A673 (cell line): ENCODE measurements around the gene FCER1G. TPM values are rescaled to one million over a fixed set of nuclear protein-coding genes. Genes with fewer than 3 reads are reported as not detected.

Experiments
- BruUV-seq: library from RNA; stranded (reverse); fragments of 400-500 nt; replicated peaks from 2 replicates; lab custom pipeline; 2021; lab: Mats Ljungman, UMichigan
- CTCF ChIA-PET: fragments of 300-600 bp; sonication (Branson Sonifier 250); formaldehyde crosslinking; loops from one replicate; lab custom pipeline; 2022; ENCODE audit warnings: antibody characterized with exemption; lab: Charles Lee
- POLR2A ChIA-PET: fragments of 300-600 bp; sonication (Branson Sonifier 250); formaldehyde crosslinking; loops from one replicate; lab custom pipeline; 2022; ENCODE audit warnings: antibody characterized with exemption; ENCODE audit not compliant: low non-redundant PET; lab: Charles Lee
- DNase-seq: peaks from one replicate; pipeline ENCODE4 v3.0.0-alpha.2; 2015; ENCODE audit warnings: low spot score
- H3K27ac ChIP-seq: fragments of 200-600 bp; sonication (generic); 2 replicates; pipeline ENCODE4 v1.5.1; 2016; ENCODE audit warnings: mixed run types, low read depth, mild to moderate bottlenecking, mixed read lengths, antibody characterized with exemption, low read length; ENCODE audit not compliant: poor library complexity, severe bottlenecking
- H3K27me3 ChIP-seq: fragments of 200-600 bp; sonication (generic); replicated peaks from 2 replicates; pipeline ENCODE4 v1.6.1; 2017; ENCODE audit warnings: mixed run types, low read depth, mild to moderate bottlenecking, mixed read lengths, antibody characterized with exemption, low read length; ENCODE audit not compliant: insufficient read depth, poor library complexity
- H3K36me3 ChIP-seq: fragments of 200-600 bp; sonication (generic); 2 replicates; pipeline ENCODE4 v1.6.1; 2016; ENCODE audit warnings: mixed run types, mild to moderate bottlenecking, mixed read lengths, antibody characterized with exemption, low read length; ENCODE audit not compliant: insufficient read depth, poor library complexity, severe bottlenecking
- H3K4me1 ChIP-seq: fragments of 200-600 bp; sonication (generic); 2 replicates; pipeline ENCODE4 v1.6.1; 2017; ENCODE audit warnings: mixed run types, mild to moderate bottlenecking, mixed read lengths, antibody characterized with exemption, low read length; ENCODE audit not compliant: insufficient read depth, poor library complexity, severe bottlenecking
- H3K4me3 ChIP-seq: fragments of 200-600 bp; sonication (generic); 2 replicates; pipeline ENCODE4 v1.5.1; 2016; ENCODE audit warnings: low read depth, mixed run types, mild to moderate bottlenecking, mixed read lengths, low read length; ENCODE audit not compliant: poor library complexity, severe bottlenecking
- H3K9me3 ChIP-seq: fragments of 200-600 bp; sonication (generic); 2 replicates; pipeline ENCODE4 v1.6.1; 2016; ENCODE audit warnings: mixed run types, low read depth, mild to moderate bottlenecking, mixed read lengths, antibody characterized with exemption, low read length; ENCODE audit not compliant: poor library complexity, severe bottlenecking
- CTCF ChIP-seq: fragments of 300-800, 200-600 bp; sonication (generic); conservative IDR thresholded peaks from 2 replicates; pipeline ENCODE4 v1.5.1; 2017; ENCODE audit warnings: low read depth, mild to moderate bottlenecking, antibody characterized with exemption, low read length, moderate library complexity, mixed read lengths
- EZH2 ChIP-seq: fragments of 200-600 bp; sonication (generic); IDR thresholded peaks from 2 replicates; pipeline ENCODE4 v1.6.1; 2017; ENCODE audit warnings: borderline replicate concordance, low read depth, mild to moderate bottlenecking, mixed read lengths, antibody characterized with exemption, low read length; ENCODE audit not compliant: poor library complexity, severe bottlenecking
- intact Hi-C: fragments of 100-400 bp; cut with micrococcal nuclease; formaldehyde crosslinking; loops from one replicate; pipeline ENCODE4 v1.10.0; 2022; ENCODE audit not compliant: unreplicated experiment
- total RNA-seq: library from RNA; stranded (reverse); gene quantifications from 2 replicates; pipeline ENCODE4 v1.2.3, GENCODE V29; 2021

FCER1G gene
- total RNA-seq, 1 experiment from 2014 or later: 1.5 TPM

DNA sequence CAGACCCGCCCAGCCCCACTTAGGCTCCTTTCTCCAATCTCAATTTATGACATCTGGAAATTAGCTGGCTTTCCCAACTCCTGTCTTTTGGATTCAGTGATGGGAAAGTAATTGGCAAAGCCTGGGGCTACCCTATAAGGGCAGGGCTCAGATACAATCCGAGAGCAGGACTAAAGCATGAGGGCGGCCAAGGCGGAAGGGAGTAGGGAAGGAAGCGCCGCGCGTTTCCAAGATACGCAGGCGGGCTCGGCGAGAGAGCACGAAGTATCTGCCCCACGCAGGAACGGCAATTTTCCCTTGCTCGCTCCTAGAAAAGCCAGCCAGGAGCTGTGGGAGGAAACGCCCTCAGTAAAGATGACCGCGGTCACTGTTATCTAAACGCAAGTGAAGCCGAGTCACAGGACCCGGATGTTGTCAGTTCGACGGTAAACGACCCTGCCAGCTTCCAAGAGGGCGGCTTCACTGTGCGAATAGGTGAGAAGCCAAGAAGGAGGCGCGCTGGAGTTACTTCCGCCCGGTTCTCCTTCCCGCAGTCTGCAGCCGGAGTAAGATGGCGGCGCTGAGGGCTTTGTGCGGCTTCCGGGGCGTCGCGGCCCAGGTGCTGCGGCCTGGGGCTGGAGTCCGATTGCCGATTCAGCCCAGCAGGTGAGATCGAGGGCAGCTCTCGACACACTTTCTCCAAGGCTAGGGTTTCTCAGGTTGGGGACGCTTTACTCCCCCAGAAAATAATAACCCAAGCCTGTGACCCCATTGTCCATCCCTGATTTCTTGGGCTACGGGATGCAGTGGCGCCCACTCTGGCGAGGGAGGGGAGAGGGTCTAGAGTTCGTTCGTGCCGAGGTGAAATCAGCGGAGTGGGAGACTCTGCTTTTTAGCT is 13.0 kb upstream of the FCER1G start, which contains the start of gene NDUFS2:
Gene NDUFS2, plus strand, starts transcription at position 532 of the 877 bp plus-strand sequence. Its CDS starts 19 bp downstream, at position 551.
- ChIA-PET POLR2A (interaction anchor here (0.6 to 1.2 kb wide), 3 partner anchors 16 to 46 kb away, joined by 4 to 5 read pairs (median 4); partner anchors contain the start of gene B4GALT3), CTCF (interaction anchor here (1.0 to 1.4 kb wide), 2 partner anchors 24 to 36 kb away, joined by 5 to 14 read pairs; partner anchors contain the start of genes PPOX and TOMM40L)
- Histone ChIP-seq H3K4me1 (peaks cover 39% of the 10 kb centered on the region), H3K9me3 (no peaks in the 10 kb centered on the region), H3K27me3 (no peaks in the 10 kb centered on the region), H3K36me3 (peaks cover 29% of the 10 kb centered on the region), H3K27ac (peak within 1 kb of the TSS; percentile 87), H3K4me3 (peak within 1 kb of the TSS; percentile 92)
- peak; percentile 100 for DNase-seq
- TF ChIP-seq CTCF (peak; percentile 48), EZH2 (no peak)
- intact Hi-C loops: no loop called here
- BruUV-seq: no TSS peak

DNA sequence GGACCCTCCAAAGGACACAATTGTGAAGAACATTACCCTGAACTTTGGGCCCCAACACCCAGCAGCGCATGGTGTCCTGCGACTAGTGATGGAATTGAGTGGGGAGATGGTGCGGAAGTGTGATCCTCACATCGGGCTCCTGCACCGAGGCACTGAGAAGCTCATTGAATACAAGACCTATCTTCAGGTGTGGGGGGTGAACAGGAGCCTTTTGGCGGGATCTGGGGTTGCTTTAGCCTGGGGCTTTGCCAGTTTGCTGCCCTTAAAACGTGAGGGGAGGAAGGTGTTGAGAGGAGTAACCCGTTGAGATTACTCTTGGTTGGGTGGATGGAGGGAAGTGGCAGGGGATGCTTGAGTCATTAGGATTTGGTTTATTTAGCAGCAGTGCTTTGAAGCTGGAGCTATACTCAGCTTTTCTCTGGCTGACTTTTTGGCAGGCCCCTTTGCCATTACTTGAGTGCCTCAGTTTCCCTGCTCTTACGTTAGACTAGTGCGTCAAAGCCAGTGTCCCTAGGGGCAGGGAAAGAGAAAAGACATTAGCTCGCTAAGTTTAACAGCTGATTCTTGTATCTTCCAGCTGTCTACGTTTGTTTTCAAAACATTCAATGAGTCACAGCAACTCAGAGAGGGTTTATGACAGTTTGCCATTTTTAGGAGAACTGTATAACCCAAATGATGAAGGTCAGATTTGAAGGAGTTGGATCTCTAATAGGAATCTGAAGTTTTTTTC is 8.5 kb upstream of the FCER1G start:
- DNase-seq: no peak
- Histone ChIP-seq H3K4me1 (peaks cover 4% of the 10 kb centered on the region), H3K36me3 (peaks cover 66% of the 10 kb centered on the region), H3K27me3 (no peaks in the 10 kb centered on the region), H3K9me3 (no peaks in the 10 kb centered on the region), H3K27ac (no peak overlapping the region), H3K4me3 (no peak overlapping the region)
- TF ChIP-seq EZH2 (no peak), CTCF (no peak)
- POLR2A ChIA-PET: interaction anchor here (0.6 to 0.8 kb wide), 2 partner anchors 12 to 28 kb away, joined by 3 to 8 read pairs; no protein-coding TSS in a partner anchor
- no TSS peak for BruUV-seq
- intact Hi-C loops: loop anchor here (5.0 kb wide), 1 partner anchor 176 kb away; no protein-coding TSS in a partner anchor
- CTCF ChIA-PET: no interaction called here

GRCh38 chr1:161207173-161207572 is 7.9 kb upstream of the FCER1G start:
- no peak overlapping the region for H3K4me3 ChIP-seq

More at GRCh38 chr1:161207173-161207572, 7.9 kb upstream of the FCER1G start:
- DNase-seq: no peak
- ChIA-PET POLR2A (no interaction called here), CTCF (no interaction called here)
- intact Hi-C loops: loop anchor here (5.0 kb wide), 1 partner anchor 175 kb away; no protein-coding TSS in a partner anchor
- Histone ChIP-seq H3K9me3 (no peaks in the 10 kb centered on the region), H3K36me3 (peaks cover 72% of the 10 kb centered on the region), H3K27ac (peak overlapping the region; percentile 13), H3K27me3 (no peaks in the 10 kb centered on the region), H3K4me1 (no peaks in the 10 kb centered on the region)
- TF ChIP-seq CTCF: no peak
- TF ChIP-seq EZH2: no peak
- BruUV-seq: no TSS peak
